SH-SY5Y (cell line): ENCODE data around the gene SLC6A5.
A peak's percentile ranks its signal among the peaks of the same experiment; 100 is the strongest.

ENCODE experiments used
- GATA2 ChIP-seq: IDR thresholded peaks from 2 replicates; pipeline ENCODE4 v1.6.1; 2011; ENCODE audit warnings: mild to moderate bottlenecking, low read depth, low read length
- GATA3 ChIP-seq: IDR thresholded peaks from 2 replicates; pipeline ENCODE4 v1.6.1; 2011; ENCODE audit warnings: low read depth, mild to moderate bottlenecking, low read length, moderate library complexity

DNA sequence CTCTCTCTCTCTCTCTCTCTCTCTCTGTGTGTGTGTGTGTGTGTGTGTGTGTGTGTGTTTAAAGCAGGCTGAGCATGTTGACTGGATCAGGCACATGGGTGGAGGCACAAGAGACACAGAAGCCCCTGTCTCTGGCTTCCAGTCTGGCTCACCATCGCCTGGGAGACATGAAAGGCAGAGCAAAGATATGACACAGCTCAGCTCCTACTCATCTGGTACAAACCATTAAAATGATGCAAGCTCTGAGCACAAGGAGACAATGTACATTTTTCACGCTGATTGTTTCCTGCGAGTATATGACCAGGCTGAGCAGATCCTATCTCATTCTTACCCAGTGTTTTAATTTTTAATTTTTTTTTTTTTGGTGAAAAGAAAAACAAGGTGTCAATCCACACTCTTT lies 9.5 kb downstream of the SLC6A5 start:
- TF ChIP-seq GATA2 = 0 out of 2 replicates have a peak, but pooled peaks have one; percentile 5
- no peak for TF ChIP-seq GATA3
